ENCODE measurements around the gene B4GALT3.
A peak's percentile ranks its signal among the peaks of the same experiment; 100 is the strongest.

B4GALT3 gene

GRCh38 chr1:161216945-161217712 is 39.8 kb upstream of the B4GALT3 start:
- Mint-ChIP-seq H3K27me3 (peaks cover 12% of the 10 kb centered on the region), H3K27ac (no peak overlapping the region), H3K36me3 (peaks cover 28% of the 10 kb centered on the region), H3K4me3 (no peak overlapping the region), H3K9me3 (no peaks in the 10 kb centered on the region), H3K4me1 (peaks cover 28% of the 10 kb centered on the region)
- ATAC-seq (ENCODE audit: low read depth) (peak; percentile 92), DNase-seq (ENCODE audit: low spot score in 2 of 2) (no peak)

GRCh38 chr1:161215076-161215475 is 37.8 kb upstream of the B4GALT3 start, which contains the start of gene FCER1G:
TSS of gene FCER1G (plus strand) at chr1:161215295. CDS start at chr1:161215322, 27 bp downstream.
- DNase-seq (ENCODE audit: low spot score in 2 of 2): no peak
- H3K36me3 Mint-ChIP-seq: peaks cover 35% of the 10 kb centered on the region
- H3K27ac Mint-ChIP-seq: no peak within 1 kb of the TSS
- peaks cover 6% of the 10 kb centered on the region for H3K27me3 Mint-ChIP-seq
- H3K4me1 Mint-ChIP-seq: peaks cover 25% of the 10 kb centered on the region
- no peak within 1 kb of the TSS for H3K4me3 Mint-ChIP-seq
- H3K9me3 Mint-ChIP-seq: no peaks in the 10 kb centered on the region
- no peak for ATAC-seq (ENCODE audit: low read depth)

- no peaks in the 10 kb centered on the region for H3K9me3 Mint-ChIP-seq
- H3K27ac Mint-ChIP-seq: no peak overlapping the region
- no peak for ATAC-seq (ENCODE audit: low read depth)
- DNase-seq (ENCODE audit: low spot score in 2 of 2): no peak
- H3K27me3 Mint-ChIP-seq: peaks cover 2% of the 10 kb centered on the region
- H3K4me3 Mint-ChIP-seq: no peak overlapping the region
- H3K36me3 Mint-ChIP-seq: peaks cover 41% of the 10 kb centered on the region
- H3K4me1 Mint-ChIP-seq: peaks cover 26% of the 10 kb centered on the region
These were observed 37.1 kb upstream of the B4GALT3 start for GRCh38 chr1:161214369-161214768.

GRCh38 chr1:161209790-161210409 is 32.6 kb upstream of the B4GALT3 start:
- Mint-ChIP-seq H3K9me3 (no peaks in the 10 kb centered on the region), H3K27me3 (no peaks in the 10 kb centered on the region), H3K4me3 (no peak overlapping the region), H3K4me1 (peaks cover 8% of the 10 kb centered on the region), H3K27ac (no peak overlapping the region), H3K36me3 (peaks cover 49% of the 10 kb centered on the region)
- DNase-seq (ENCODE audit: low spot score in 2 of 2) (peak; percentile 64 to 67), ATAC-seq (ENCODE audit: low read depth) (peak; percentile 97)

- Mint-ChIP-seq H3K36me3 (peaks cover 37% of the 10 kb centered on the region), H3K4me1 (peaks cover 15% of the 10 kb centered on the region), H3K27ac (no peak overlapping the region), H3K4me3 (no peak overlapping the region), H3K9me3 (no peaks in the 10 kb centered on the region), H3K27me3 (no peaks in the 10 kb centered on the region)
- DNase-seq (ENCODE audit: low spot score in 2 of 2): no peak
- no peak for ATAC-seq (ENCODE audit: low read depth)
These were observed 29.9 kb upstream of the B4GALT3 start for GRCh38 chr1:161207173-161207572.

GRCh38 chr1:161206411-161207140 is 29.3 kb upstream of the B4GALT3 start:
- no peak overlapping the region for H3K4me3 Mint-ChIP-seq
- no peaks in the 10 kb centered on the region for H3K9me3 Mint-ChIP-seq
- H3K36me3 Mint-ChIP-seq: peaks cover 32% of the 10 kb centered on the region
- DNase-seq (ENCODE audit: low spot score in 2 of 2) (no peak), ATAC-seq (ENCODE audit: low read depth) (no peak)
- H3K4me1 Mint-ChIP-seq: peaks cover 15% of the 10 kb centered on the region
- no peak overlapping the region for H3K27ac Mint-ChIP-seq
- H3K27me3 Mint-ChIP-seq: no peaks in the 10 kb centered on the region

GRCh38 chr1:161201836-161202712 is 24.8 kb upstream of the B4GALT3 start, which contains the start of gene NDUFS2:
TSS of gene NDUFS2 (plus strand) at chr1:161202367. CDS start at chr1:161202386, 19 bp downstream.
- ATAC-seq (ENCODE audit: low read depth) (peak; percentile 99), DNase-seq (ENCODE audit: low spot score in 2 of 2) (peak; percentile 83 to 88)
- Mint-ChIP-seq H3K9me3 (no peaks in the 10 kb centered on the region), H3K27me3 (peaks cover 3% of the 10 kb centered on the region), H3K4me1 (peaks cover 22% of the 10 kb centered on the region), H3K36me3 (peaks cover 18% of the 10 kb centered on the region), H3K4me3 (peak within 1 kb of the TSS; percentile 95), H3K27ac (peak within 1 kb of the TSS; percentile 94)

- Mint-ChIP-seq H3K4me3 (peak overlapping the region; percentile 95), H3K9me3 (no peaks in the 10 kb centered on the region), H3K27me3 (peaks cover 3% of the 10 kb centered on the region), H3K27ac (peak overlapping the region; percentile 94), H3K4me1 (peaks cover 22% of the 10 kb centered on the region), H3K36me3 (peaks cover 15% of the 10 kb centered on the region)
- DNase-seq (ENCODE audit: low spot score in 2 of 2) (no peak), ATAC-seq (ENCODE audit: low read depth) (no peak)
These were observed 23.9 kb upstream of the B4GALT3 start for GRCh38 chr1:161200992-161201835.

- no peak overlapping the region for H3K4me3 Mint-ChIP-seq
- DNase-seq (ENCODE audit: low spot score in 2 of 2) (no peak), ATAC-seq (ENCODE audit: low read depth) (no peak)
- H3K27ac Mint-ChIP-seq: peak overlapping the region; percentile 94
- H3K4me1 Mint-ChIP-seq: peaks cover 27% of the 10 kb centered on the region
- no peaks in the 10 kb centered on the region for H3K9me3 Mint-ChIP-seq
- peaks cover 12% of the 10 kb centered on the region for H3K36me3 Mint-ChIP-seq
- peaks cover 3% of the 10 kb centered on the region for H3K27me3 Mint-ChIP-seq
These were observed 23.2 kb upstream of the B4GALT3 start for GRCh38 chr1:161200421-161200991.

- H3K27ac Mint-ChIP-seq: no peak overlapping the region
- peaks cover 32% of the 10 kb centered on the region for H3K4me1 Mint-ChIP-seq
- H3K27me3 Mint-ChIP-seq: peaks cover 3% of the 10 kb centered on the region
- H3K9me3 Mint-ChIP-seq: no peaks in the 10 kb centered on the region
- H3K4me3 Mint-ChIP-seq: no peak overlapping the region
- DNase-seq (ENCODE audit: low spot score in 2 of 2): no peak
- H3K36me3 Mint-ChIP-seq: peaks cover 10% of the 10 kb centered on the region
- no peak for ATAC-seq (ENCODE audit: low read depth)
These were observed 22.3 kb upstream of the B4GALT3 start for GRCh38 chr1:161199506-161200139.

GRCh38 chr1:161198897-161199431 is 21.7 kb upstream of the B4GALT3 start, which contains the start of gene ADAMTS4:
TSS of gene ADAMTS4 (minus strand) at chr1:161199054. CDS start at chr1:161198627, 427 bp downstream.
- no peak within 1 kb of the TSS for H3K4me3 Mint-ChIP-seq
- H3K9me3 Mint-ChIP-seq: no peaks in the 10 kb centered on the region
- peaks cover 4% of the 10 kb centered on the region for H3K36me3 Mint-ChIP-seq
- H3K27me3 Mint-ChIP-seq: peaks cover 3% of the 10 kb centered on the region
- DNase-seq (ENCODE audit: low spot score in 2 of 2): no peak
- H3K27ac Mint-ChIP-seq: no peak within 1 kb of the TSS
- peaks cover 29% of the 10 kb centered on the region for H3K4me1 Mint-ChIP-seq
- no peak for ATAC-seq (ENCODE audit: low read depth)
